Caco-2 (cell line): ENCODE data around the gene SMIM44. TPM values are rescaled to one million over a fixed set of nuclear protein-coding genes. Genes with fewer than 3 reads are reported as not detected.

ENCODE experiments used
- BruUV-seq: library from RNA; stranded (reverse); fragments of 400-500 nt; replicated peaks from 2 replicates; lab custom pipeline; 2021; lab: Mats Ljungman, UMichigan
- CTCF ChIA-PET: fragments of 300-600 bp; sonication (Branson Sonifier 250); formaldehyde crosslinking; loops from one replicate; lab custom pipeline; 2022; ENCODE audit warnings: antibody characterized with exemption; lab: Charles Lee
- POLR2A ChIA-PET: fragments of 300-600 bp; sonication (Branson Sonifier 250); formaldehyde crosslinking; loops from one replicate; lab custom pipeline; 2022; ENCODE audit warnings: antibody characterized with exemption; lab: Charles Lee
- DNase-seq, 2 experiments: peaks; one replicate each; pipeline versions ENCODE4 v3.0.0 to v3.0.0-alpha.2; 2020 to 2022
- H3K27me3 ChIP-seq: replicated peaks from 2 replicates; pipeline ENCODE4 v1.6.0; 2011; ENCODE audit warnings: low read length; ENCODE audit not compliant: control insufficient read depth, insufficient read depth
- H3K36me3 ChIP-seq: 2 replicates; pipeline ENCODE4 v1.5.1; 2011; ENCODE audit warnings: low read length; ENCODE audit not compliant: control insufficient read depth, insufficient read depth
- H3K4me1 ChIP-seq: fragments of 250-450 bp; sonication (Bioruptor Pico); 2 replicates; pipeline ENCODE4 v1.5.1; 2020; ENCODE audit warnings: mild to moderate bottlenecking
- H3K4me3 ChIP-seq: 2 replicates; pipeline ENCODE4 v1.5.1; 2011; ENCODE audit warnings: low read depth, mild to moderate bottlenecking, control low read depth, low read length
- H3K9me3 ChIP-seq: fragments of 250-450 bp; sonication (Bioruptor Pico); 2 replicates; pipeline ENCODE4 v1.5.1; 2020; ENCODE audit warnings: mild to moderate bottlenecking, moderate library complexity
- H3K27ac Mint-ChIP-seq: one replicate; pipeline ENCODE4 v1.8.0; 2022; ENCODE audit warnings: mixed read lengths; ENCODE audit not compliant: unreplicated experiment
- H3K27me3 Mint-ChIP-seq: one replicate; pipeline ENCODE4 v1.8.0; 2022; ENCODE audit warnings: mixed read lengths; ENCODE audit not compliant: insufficient read depth, unreplicated experiment
- H3K36me3 Mint-ChIP-seq: one replicate; pipeline ENCODE4 v1.8.0; 2022; ENCODE audit warnings: mild to moderate bottlenecking, mixed read lengths; ENCODE audit not compliant: insufficient read depth, unreplicated experiment
- H3K4me1 Mint-ChIP-seq: one replicate; pipeline ENCODE4 v1.8.0; 2022; ENCODE audit warnings: low read depth, mixed read lengths; ENCODE audit not compliant: unreplicated experiment
- H3K4me3 Mint-ChIP-seq: one replicate; pipeline ENCODE4 v1.8.0; 2022; ENCODE audit warnings: mild to moderate bottlenecking, moderate library complexity, mixed read lengths; ENCODE audit not compliant: unreplicated experiment
- H3K9me3 Mint-ChIP-seq: one replicate; pipeline ENCODE4 v1.8.0; 2022; ENCODE audit warnings: mixed read lengths; ENCODE audit not compliant: unreplicated experiment
- intact Hi-C: fragments of 100-400 bp; cut with micrococcal nuclease; formaldehyde crosslinking; loops from one replicate; pipeline ENCODE4 v1.10.0; 2022; ENCODE audit not compliant: unreplicated experiment
- total RNA-seq: library from RNA; stranded (reverse); gene quantifications from 2 replicates; pipeline ENCODE4 v1.2.3, GENCODE V29; 2022
- TF ChIP-seq, protein P1 (sequence below), 2 experiments: fragments of 200-600 bp in 1 of 2; IDR thresholded peaks; 1 replicate in 1 of 2; 2 replicates in 1 of 2; pipeline versions ENCODE4 v1.5.1 to v1.8.0; 2011 to 2022; ENCODE audit warnings: antibody characterized with exemption in 1 of 2, control low read depth in 1 of 2, inconsistent platforms in 1 of 2, low read depth in 1 of 2, low read length in 1 of 2, mild to moderate bottlenecking in 1 of 2, moderate library complexity in 1 of 2; ENCODE audit not compliant: insufficient read depth in 1 of 2, severe bottlenecking in 1 of 2, unreplicated experiment in 1 of 2

The SMIM44 gene
- total RNA-seq, 1 experiment from 2014 or later: not detected

GRCh38 chr19:3516675-3517207 lies 33.5 kb upstream of the SMIM44 start:
- no TSS peak for BruUV-seq
- H3K27me3 Mint-ChIP-seq: no peaks in the 10 kb centered on the region
- no peak overlapping the region for H3K27ac Mint-ChIP-seq
- peaks cover 31% of the 10 kb centered on the region for H3K36me3 Mint-ChIP-seq
- peaks cover 6% of the 10 kb centered on the region for H3K4me1 Mint-ChIP-seq
- ChIA-PET CTCF (no interaction called here), POLR2A (no interaction called here)
- Histone ChIP-seq H3K4me3 (no peak overlapping the region), H3K4me1 (no peaks in the 10 kb centered on the region), H3K36me3 (no peaks in the 10 kb centered on the region; the same call in 1 of the 2 replicates), H3K27me3 (no peaks in the 10 kb centered on the region), H3K9me3 (no peaks in the 10 kb centered on the region)
- TF ChIP-seq, protein P1, sequence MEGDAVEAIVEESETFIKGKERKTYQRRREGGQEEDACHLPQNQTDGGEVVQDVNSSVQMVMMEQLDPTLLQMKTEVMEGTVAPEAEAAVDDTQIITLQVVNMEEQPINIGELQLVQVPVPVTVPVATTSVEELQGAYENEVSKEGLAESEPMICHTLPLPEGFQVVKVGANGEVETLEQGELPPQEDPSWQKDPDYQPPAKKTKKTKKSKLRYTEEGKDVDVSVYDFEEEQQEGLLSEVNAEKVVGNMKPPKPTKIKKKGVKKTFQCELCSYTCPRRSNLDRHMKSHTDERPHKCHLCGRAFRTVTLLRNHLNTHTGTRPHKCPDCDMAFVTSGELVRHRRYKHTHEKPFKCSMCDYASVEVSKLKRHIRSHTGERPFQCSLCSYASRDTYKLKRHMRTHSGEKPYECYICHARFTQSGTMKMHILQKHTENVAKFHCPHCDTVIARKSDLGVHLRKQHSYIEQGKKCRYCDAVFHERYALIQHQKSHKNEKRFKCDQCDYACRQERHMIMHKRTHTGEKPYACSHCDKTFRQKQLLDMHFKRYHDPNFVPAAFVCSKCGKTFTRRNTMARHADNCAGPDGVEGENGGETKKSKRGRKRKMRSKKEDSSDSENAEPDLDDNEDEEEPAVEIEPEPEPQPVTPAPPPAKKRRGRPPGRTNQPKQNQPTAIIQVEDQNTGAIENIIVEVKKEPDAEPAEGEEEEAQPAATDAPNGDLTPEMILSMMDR (IDR thresholded peaks at IDR 0.05; ENCODE audit: insufficient read depth in 1 of 2, low read depth in 1 of 2, low read length in 1 of 2, severe bottlenecking in 1 of 2, unreplicated experiment in 1 of 2): no peak
- intact Hi-C loops: no loop called here
- H3K4me3 Mint-ChIP-seq: no peak overlapping the region
- no peaks in the 10 kb centered on the region for H3K9me3 Mint-ChIP-seq
- no peak for DNase-seq

GRCh38 chr19:3515891-3516422 lies 32.7 kb upstream of the SMIM44 start:
- H3K36me3 ChIP-seq: no peaks in the 10 kb centered on the region; the same call in 1 of the 2 replicates
- no peaks in the 10 kb centered on the region for H3K9me3 ChIP-seq
- BruUV-seq: no TSS peak
- DNase-seq: no peak
- H3K4me1 Mint-ChIP-seq: peaks cover 4% of the 10 kb centered on the region
- no peak overlapping the region for H3K27ac Mint-ChIP-seq
- ChIA-PET CTCF (no interaction called here), POLR2A (interaction anchor here (0.6 kb wide), 1 partner anchor 88 kb away, joined by 8 read pairs; no protein-coding TSS in a partner anchor)
- H3K9me3 Mint-ChIP-seq: no peaks in the 10 kb centered on the region
- intact Hi-C loops: no loop called here
- TF ChIP-seq, protein P1 (IDR thresholded peaks at IDR 0.05; ENCODE audit: insufficient read depth in 1 of 2, low read depth in 1 of 2, low read length in 1 of 2, severe bottlenecking in 1 of 2, unreplicated experiment in 1 of 2): no peak
- H3K4me1 ChIP-seq: no peaks in the 10 kb centered on the region
- H3K27me3 ChIP-seq: no peaks in the 10 kb centered on the region
- peaks cover 29% of the 10 kb centered on the region for H3K36me3 Mint-ChIP-seq
- H3K27me3 Mint-ChIP-seq: no peaks in the 10 kb centered on the region
- no peak overlapping the region for H3K4me3 Mint-ChIP-seq
- H3K4me3 ChIP-seq: no peak overlapping the region

GRCh38 chr19:3514930-3515329 lies 31.7 kb upstream of the SMIM44 start:
- CTCF ChIA-PET: no interaction called here
- Histone ChIP-seq H3K9me3 (no peaks in the 10 kb centered on the region), H3K27me3 (no peaks in the 10 kb centered on the region), H3K4me3 (no peak overlapping the region), H3K36me3 (no peaks in the 10 kb centered on the region; the same call in 1 of the 2 replicates), H3K4me1 (no peaks in the 10 kb centered on the region)
- BruUV-seq: no TSS peak
- Mint-ChIP-seq H3K4me1 (no peaks in the 10 kb centered on the region), H3K27me3 (no peaks in the 10 kb centered on the region), H3K4me3 (no peak overlapping the region), H3K27ac (no peak overlapping the region), H3K36me3 (peaks cover 22% of the 10 kb centered on the region), H3K9me3 (no peaks in the 10 kb centered on the region)
- POLR2A ChIA-PET: no interaction called here
- TF ChIP-seq, protein P1 (IDR thresholded peaks at IDR 0.05; ENCODE audit: insufficient read depth in 1 of 2, low read depth in 1 of 2, low read length in 1 of 2, severe bottlenecking in 1 of 2, unreplicated experiment in 1 of 2): no peak
- no peak for DNase-seq
- intact Hi-C loops: no loop called here
